Melanocyte of skin (primary cell): ENCODE measurements around the gene MAN2A1. TPM values are rescaled to one million over a fixed set of nuclear protein-coding genes. Genes with fewer than 3 reads are reported as not detected.

Source experiments
- total RNA-seq, 2 donors: library from RNA; depleted of rRNA; stranded (reverse); fragments of >200 nt; gene quantifications; 2 replicates each; pipeline ENCODE4 v1.2.3, GENCODE V29; 2012

MAN2A1 gene
- 10 to 100 TPM; 27.5 to 38.3 TPM for total RNA-seq

DNA sequence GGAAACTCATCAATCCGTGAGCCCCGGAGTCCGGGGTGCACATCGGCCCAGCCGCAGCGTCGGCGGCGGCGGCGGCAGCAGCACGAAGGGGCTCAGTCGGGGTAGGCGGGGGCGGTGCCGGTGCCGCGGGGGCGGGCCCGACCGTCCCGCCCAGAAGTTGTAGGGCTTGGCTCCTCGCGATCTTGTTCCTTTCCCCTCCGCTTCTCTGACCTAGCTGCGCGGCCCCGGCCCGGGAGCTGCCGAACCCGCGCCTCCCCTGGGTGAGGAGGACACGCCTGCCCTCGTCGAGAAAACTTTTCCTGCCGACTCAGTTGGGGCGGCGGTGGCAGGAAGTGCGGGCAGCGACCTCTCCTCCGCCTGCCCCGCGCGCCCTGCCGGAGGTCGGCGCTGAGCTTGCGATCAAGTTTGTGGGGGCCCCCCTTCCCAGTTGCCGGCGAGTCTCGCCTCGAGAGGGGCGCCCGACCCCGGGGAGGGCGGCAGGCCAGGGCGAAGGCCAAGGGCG lies at the start of gene MAN2A1:
MAN2A1 (plus strand) TSS at position 188 of the 502 bp plus-strand sequence. CDS start 491 bp downstream, outside the sequence.

